SK-N-SH (cell line): ENCODE data around the gene ALPL. TPM values are rescaled to one million over a fixed set of nuclear protein-coding genes. Genes with fewer than 3 reads are reported as not detected.

ENCODE experiments used
- CTCF ChIA-PET: fragments of 300-600, 350-600 bp; formaldehyde crosslinking; extraction: SDS; loops from one replicate; lab custom pipeline; 2021; lab: Yijun Ruan, JAX
- POLR2A ChIA-PET: fragments of 350-600 bp; sonication (Branson Sonifier 250); formaldehyde crosslinking; extraction: SDS; loops from one replicate; lab custom pipeline; 2020; ENCODE audit warnings: antibody characterized with exemption, inconsistent platforms; lab: Yijun Ruan, JAX
- DNase-seq: peaks from one replicate; pipeline ENCODE4 v3.0.0; 2012
- H2AFZ ChIP-seq: fragments of 200-600 bp; sonication (generic); 2 replicates; pipeline ENCODE4 v1.8.1; 2016; ENCODE audit warnings: antibody characterized with exemption, mild to moderate bottlenecking, low read depth
- H3F3A ChIP-seq: fragments of 200-600 bp; sonication (generic); replicated peaks from 2 replicates; pipeline ENCODE3; 2016; ENCODE audit warnings: antibody characterized with exemption, mild to moderate bottlenecking; ENCODE audit not compliant: insufficient read depth
- H3K27ac ChIP-seq, 2 experiments: fragments of 200-500 bp in 1 of 2; fragments of 200-600 bp in 1 of 2; sonication (Bioruptor generic) in 1 of 2; sonication (generic), shearing (Covaris generic) in 1 of 2; 2 replicates each; pipeline versions ENCODE4 v1.5.1 to v1.6.1; 2014 to 2016; ENCODE audit warnings: low read depth in 2 of 2, inconsistent platforms in 1 of 2, low read length in 1 of 2, mild to moderate bottlenecking in 1 of 2, mixed read lengths in 1 of 2
- H3K27me3 ChIP-seq: fragments of 200-600 bp; sonication (generic), shearing (Covaris generic); 2 replicates; pipeline ENCODE4 v1.6.1; 2016; ENCODE audit warnings: mixed run types; ENCODE audit not compliant: insufficient read depth
- H3K36me3 ChIP-seq, 2 experiments: fragments of 200-500 bp in 1 of 2; fragments of 200-600 bp in 1 of 2; sonication (Bioruptor generic) in 1 of 2; sonication (generic) in 1 of 2; replicated peaks in 1 of 2; 2 replicates each; pipeline versions ENCODE3 to v1.5.1; 2014 to 2016; ENCODE audit warnings: low read length in 1 of 2, mild to moderate bottlenecking in 1 of 2; ENCODE audit not compliant: insufficient read depth in 2 of 2, control insufficient read depth in 1 of 2
- H3K4me1 ChIP-seq, 2 experiments: fragments of 200-500 bp in 1 of 2; fragments of 200-600 bp in 1 of 2; sonication (Bioruptor generic) in 1 of 2; sonication (generic), shearing (Covaris generic) in 1 of 2; 2 replicates each; pipeline versions ENCODE4 v1.5.1 to v1.6.1; 2014 to 2016; ENCODE audit warnings: low read depth in 1 of 2, low read length in 1 of 2, mixed run types in 1 of 2; ENCODE audit not compliant: insufficient read depth in 2 of 2, control insufficient read depth in 1 of 2
- H3K4me2 ChIP-seq: fragments of 200-600 bp; sonication (generic), shearing (Covaris generic); 2 replicates; pipeline ENCODE4 v1.6.1; 2017; ENCODE audit warnings: mixed run types
- H3K4me3 ChIP-seq, 2 experiments: fragments of 200-500 bp in 1 of 2; fragments of 200-600 bp in 1 of 2; sonication (Bioruptor generic) in 1 of 2; sonication (generic), shearing (Covaris generic) in 1 of 2; 2 replicates each; pipeline versions ENCODE4 v1.5.1 to v1.8.1; 2014 to 2016; ENCODE audit warnings: low read depth in 2 of 2, inconsistent platforms in 1 of 2, low read length in 1 of 2, mild to moderate bottlenecking in 1 of 2, mixed read lengths in 1 of 2, moderate library complexity in 1 of 2
- H3K79me2 ChIP-seq: fragments of 200-600 bp; sonication (generic); 2 replicates; pipeline ENCODE4 v1.8.1; 2017; ENCODE audit warnings: mild to moderate bottlenecking; ENCODE audit not compliant: insufficient read depth
- H3K9ac ChIP-seq: fragments of 200-600 bp; sonication (generic); 2 replicates; pipeline ENCODE4 v1.6.1; 2017; ENCODE audit warnings: mixed run types
- H3K9me2 ChIP-seq: fragments of 200-600 bp; sonication (generic); 2 replicates; pipeline ENCODE4 v1.6.1; 2017; ENCODE audit warnings: mixed run types
- H3K9me3 ChIP-seq: fragments of 200-600 bp; sonication (generic); 2 replicates; pipeline ENCODE4 v1.6.1; 2017; ENCODE audit warnings: mixed run types, mild to moderate bottlenecking, moderate library complexity
- H4K20me1 ChIP-seq: fragments of 200-600 bp; sonication (generic); 2 replicates; pipeline ENCODE4 v1.6.1; 2017; ENCODE audit warnings: mild to moderate bottlenecking, mixed run types; ENCODE audit not compliant: insufficient read depth
- CHD2 ChIP-seq: fragments of 150-350 bp; IDR thresholded peaks from 2 replicates; pipeline ENCODE4 v1.6.1; 2018; ENCODE audit warnings: low read length; ENCODE audit not compliant: partially characterized antibody
- ELF1 ChIP-seq: IDR thresholded peaks from 2 replicates; pipeline ENCODE4 v1.4.0; 2012
- EZH2phosphoT487 ChIP-seq: fragments of 200-600 bp; sonication (generic); IDR thresholded peaks from 2 replicates; pipeline ENCODE4 v1.6.1; 2017; ENCODE audit warnings: low read depth, mixed run types, mild to moderate bottlenecking, antibody characterized with exemption, moderate library complexity, borderline replicate concordance
- FOSL2 ChIP-seq: IDR thresholded peaks from 2 replicates; pipeline ENCODE4 v1.4.0; 2012; ENCODE audit warnings: low read depth, mild to moderate bottlenecking, moderate library complexity, borderline replicate concordance
- FOXM1 ChIP-seq: IDR thresholded peaks from 2 replicates; pipeline ENCODE4 v1.4.0; 2012; ENCODE audit warnings: low read depth, mild to moderate bottlenecking
- GATA2 ChIP-seq: sonication (generic); formaldehyde crosslinking; IDR thresholded peaks from 2 replicates; pipeline ENCODE4 v1.5.0; 2020; ENCODE audit warnings: mild to moderate bottlenecking, missing genetic modification reagents
- MEF2A ChIP-seq: IDR thresholded peaks from 2 replicates; pipeline ENCODE4 v1.4.0; 2012; ENCODE audit warnings: low read depth, borderline replicate concordance
- MXI1 ChIP-seq: IDR thresholded peaks from 2 replicates; pipeline ENCODE4 v1.6.1; 2012; ENCODE audit warnings: mild to moderate bottlenecking, low read depth, low read length, improper control_type of control experiment
- NFIC ChIP-seq: IDR thresholded peaks from 2 replicates; pipeline ENCODE4 v1.4.0; 2012; ENCODE audit warnings: borderline replicate concordance
- NRF1 ChIP-seq: IDR thresholded peaks from 2 replicates; pipeline ENCODE4 v1.6.1; 2012; ENCODE audit warnings: low read depth, mild to moderate bottlenecking, low read length
- POLR2AphosphoS5 ChIP-seq: IDR thresholded peaks from 2 replicates; pipeline ENCODE4 v1.6.1; 2012; ENCODE audit warnings: low read depth, low read length
- RAD21 ChIP-seq: IDR thresholded peaks from 2 replicates; pipeline ENCODE4 v1.6.1; 2012; ENCODE audit warnings: mild to moderate bottlenecking, low read length
- RCOR1 ChIP-seq: fragments of 150-350 bp; IDR thresholded peaks from 2 replicates; pipeline ENCODE4 v1.6.1; 2017; ENCODE audit warnings: antibody characterized with exemption, low read length
- RXRA ChIP-seq: IDR thresholded peaks from 2 replicates; pipeline ENCODE4 v1.4.0; 2012; ENCODE audit warnings: low read depth, mild to moderate bottlenecking, borderline replicate concordance
- SMC3 ChIP-seq: IDR thresholded peaks from 2 replicates; pipeline ENCODE4 v1.6.1; 2012; ENCODE audit warnings: low read depth, low read length, improper control_type of control experiment
- TAF1 ChIP-seq: IDR thresholded peaks from 2 replicates; pipeline ENCODE4 v1.6.1; 2012; ENCODE audit warnings: low read depth, mild to moderate bottlenecking, low read length, moderate library complexity, borderline replicate concordance
- WGBS: methylation state at CpG from one replicate; pipeline ENCODE4 v1.1.6; 2017; ENCODE audit warnings: low lambda C conversion rate; 5-methylcytosine and 5-hydroxymethylcytosine counted together
- polyA plus RNA-seq, 3 experiments: library from polyadenylated mRNA; depleted of rRNA; stranded (reverse); fragments of >200 nt; gene quantifications; 2 replicates each; pipeline ENCODE4 v1.2.3, GENCODE V29; 2012
- TF ChIP-seq, protein P1 (sequence below): IDR thresholded peaks from 2 replicates; pipeline ENCODE4; 2012
- TF ChIP-seq, protein P2 (sequence below): IDR thresholded peaks from 2 replicates; pipeline ENCODE4 v1.4.0; 2012; ENCODE audit warnings: low read depth, borderline replicate concordance
- TF ChIP-seq, protein P3 (sequence below): IDR thresholded peaks from 2 replicates; pipeline ENCODE4 v1.4.0; 2012; ENCODE audit warnings: low read depth, borderline replicate concordance

The ALPL gene
- polyA plus RNA-seq, 1 of the 3 experiments (the other 2 are of a cell fraction): 0.69 TPM

DNA sequence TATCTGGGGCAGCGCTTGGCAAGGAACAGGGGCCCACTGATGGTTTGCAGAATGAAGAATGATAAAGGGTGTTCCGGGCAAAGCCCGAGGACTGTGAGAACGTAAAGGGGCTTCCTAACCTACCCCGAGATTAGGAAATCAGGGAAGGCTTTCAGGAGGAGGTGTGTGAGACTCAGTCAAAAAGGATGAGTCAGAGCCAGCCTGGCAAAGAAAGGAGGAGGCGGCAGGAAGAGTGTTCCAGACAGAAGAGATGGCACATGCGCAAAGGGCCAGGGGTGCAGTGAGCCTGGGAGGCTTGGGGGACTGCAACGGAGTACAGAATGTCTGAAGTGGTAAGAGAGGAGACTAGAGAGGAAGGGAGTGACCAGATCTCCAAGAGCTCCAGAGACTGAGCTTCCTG lies 89.7 kb downstream of the ALPL start:
- H3K4me2 ChIP-seq: no peak overlapping the region
- H3F3A ChIP-seq: no peaks in the 10 kb centered on the region
- H3K4me1 ChIP-seq: peaks cover 0 to 4% of the 10 kb centered on the region in 2 experiments; a peak in 1 of 4 replicates
- no peaks in the 10 kb centered on the region for H4K20me1 ChIP-seq
- no peaks in the 10 kb centered on the region for H3K9me3 ChIP-seq
- ChIA-PET CTCF (no interaction called here), POLR2A (no interaction called here)
- H3K9me2 ChIP-seq: no peaks in the 10 kb centered on the region
- TF ChIP-seq, protein P1, sequence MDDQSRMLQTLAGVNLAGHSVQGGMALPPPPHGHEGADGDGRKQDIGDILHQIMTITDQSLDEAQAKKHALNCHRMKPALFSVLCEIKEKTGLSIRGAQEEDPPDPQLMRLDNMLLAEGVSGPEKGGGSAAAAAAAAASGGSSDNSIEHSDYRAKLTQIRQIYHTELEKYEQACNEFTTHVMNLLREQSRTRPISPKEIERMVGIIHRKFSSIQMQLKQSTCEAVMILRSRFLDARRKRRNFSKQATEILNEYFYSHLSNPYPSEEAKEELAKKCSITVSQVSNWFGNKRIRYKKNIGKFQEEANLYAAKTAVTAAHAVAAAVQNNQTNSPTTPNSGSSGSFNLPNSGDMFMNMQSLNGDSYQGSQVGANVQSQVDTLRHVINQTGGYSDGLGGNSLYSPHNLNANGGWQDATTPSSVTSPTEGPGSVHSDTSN: no peak
- TF ChIP-seq TAF1 (no peak), NRF1 (no peak)
- TF ChIP-seq, all 33 proteins: peak for 0
- Histone ChIP-seq H3K36me3 (no peaks in the 10 kb centered on the region), H3K79me2 (no peaks in the 10 kb centered on the region), H3K9ac (no peak overlapping the region), H3K4me3 (no peak overlapping the region), H2AFZ (no peak overlapping the region), H3K27ac (no peak overlapping the region), H3K27me3 (no peaks in the 10 kb centered on the region)
- no peak for DNase-seq
- 73% methylated on average over 8 of the region's 8 CpGs for WGBS

DNA sequence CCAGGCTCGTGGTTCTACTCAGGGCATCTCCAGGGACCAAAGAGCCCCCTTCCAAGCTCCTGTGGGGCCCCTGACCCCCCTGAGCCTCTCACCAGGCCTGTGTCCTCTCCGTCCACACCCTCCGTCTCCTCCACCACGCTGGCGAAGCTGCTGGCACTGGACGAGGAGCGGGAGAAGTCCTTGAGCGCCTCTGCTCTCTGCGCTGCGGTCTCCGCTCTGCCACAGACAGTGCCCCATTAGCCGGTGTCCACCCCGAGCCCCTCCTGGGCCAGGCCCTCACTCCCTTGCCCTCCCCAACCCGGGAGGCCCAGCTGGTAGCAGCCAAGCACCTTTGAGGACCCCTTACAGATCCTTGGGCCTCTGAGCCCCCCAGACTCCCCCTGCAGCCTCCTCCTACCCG lies 90.2 kb downstream of the ALPL start:
- Histone ChIP-seq H3K4me1 (peaks cover 0 to 4% of the 10 kb centered on the region in 2 experiments; a peak in 1 of 4 replicates), H3K4me3 (no peak overlapping the region), H3K9ac (no peak overlapping the region), H3K27ac (no peak overlapping the region), H3K27me3 (no peaks in the 10 kb centered on the region), H3K36me3 (no peaks in the 10 kb centered on the region), H3K79me2 (no peaks in the 10 kb centered on the region), H3F3A (no peaks in the 10 kb centered on the region), H4K20me1 (no peaks in the 10 kb centered on the region), H3K4me2 (no peak overlapping the region), H2AFZ (no peak overlapping the region), H3K9me3 (no peaks in the 10 kb centered on the region), H3K9me2 (no peaks in the 10 kb centered on the region)
- TF ChIP-seq MXI1 (no peak), NRF1 (no peak), RAD21 (no peak), RXRA (no peak), EZH2phosphoT487 (no peak), FOSL2 (no peak), POLR2AphosphoS5 (no peak), NFIC (no peak), MEF2A (no peak), ELF1 (no peak), GATA2 (CRISPR knock-in tag) (no peak), SMC3 (no peak), CHD2 (no peak), RCOR1 (no peak), FOXM1 (no peak)
- TF ChIP-seq, protein P1: no peak
- TF ChIP-seq, protein P2, sequence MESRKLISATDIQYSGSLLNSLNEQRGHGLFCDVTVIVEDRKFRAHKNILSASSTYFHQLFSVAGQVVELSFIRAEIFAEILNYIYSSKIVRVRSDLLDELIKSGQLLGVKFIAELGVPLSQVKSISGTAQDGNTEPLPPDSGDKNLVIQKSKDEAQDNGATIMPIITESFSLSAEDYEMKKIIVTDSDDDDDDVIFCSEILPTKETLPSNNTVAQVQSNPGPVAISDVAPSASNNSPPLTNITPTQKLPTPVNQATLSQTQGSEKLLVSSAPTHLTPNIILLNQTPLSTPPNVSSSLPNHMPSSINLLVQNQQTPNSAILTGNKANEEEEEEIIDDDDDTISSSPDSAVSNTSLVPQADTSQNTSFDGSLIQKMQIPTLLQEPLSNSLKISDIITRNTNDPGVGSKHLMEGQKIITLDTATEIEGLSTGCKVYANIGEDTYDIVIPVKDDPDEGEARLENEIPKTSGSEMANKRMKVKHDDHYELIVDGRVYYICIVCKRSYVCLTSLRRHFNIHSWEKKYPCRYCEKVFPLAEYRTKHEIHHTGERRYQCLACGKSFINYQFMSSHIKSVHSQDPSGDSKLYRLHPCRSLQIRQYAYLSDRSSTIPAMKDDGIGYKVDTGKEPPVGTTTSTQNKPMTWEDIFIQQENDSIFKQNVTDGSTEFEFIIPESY: no peak
- TF ChIP-seq, protein P3, sequence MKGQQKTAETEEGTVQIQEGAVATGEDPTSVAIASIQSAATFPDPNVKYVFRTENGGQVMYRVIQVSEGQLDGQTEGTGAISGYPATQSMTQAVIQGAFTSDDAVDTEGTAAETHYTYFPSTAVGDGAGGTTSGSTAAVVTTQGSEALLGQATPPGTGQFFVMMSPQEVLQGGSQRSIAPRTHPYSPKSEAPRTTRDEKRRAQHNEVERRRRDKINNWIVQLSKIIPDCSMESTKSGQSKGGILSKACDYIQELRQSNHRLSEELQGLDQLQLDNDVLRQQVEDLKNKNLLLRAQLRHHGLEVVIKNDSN: no peak
- no peak for DNase-seq
- 72% methylated on average over 15 of the region's 15 CpGs for WGBS
- ChIA-PET CTCF (interaction anchor here (1.1 to 1.7 kb wide), 2 partner anchors 18 to 60 kb away, joined by 3 to 4 read pairs; no protein-coding TSS in a partner anchor), POLR2A (no interaction called here)
